T follicular helper cell (primary cell): ENCODE measurements around the gene OSMR.

ENCODE experiments used
- DNase-seq: peaks from one replicate; pipeline ENCODE4 v3.0.0-alpha.2; 2020; ENCODE audit warnings: low read depth

The OSMR gene

DNA sequence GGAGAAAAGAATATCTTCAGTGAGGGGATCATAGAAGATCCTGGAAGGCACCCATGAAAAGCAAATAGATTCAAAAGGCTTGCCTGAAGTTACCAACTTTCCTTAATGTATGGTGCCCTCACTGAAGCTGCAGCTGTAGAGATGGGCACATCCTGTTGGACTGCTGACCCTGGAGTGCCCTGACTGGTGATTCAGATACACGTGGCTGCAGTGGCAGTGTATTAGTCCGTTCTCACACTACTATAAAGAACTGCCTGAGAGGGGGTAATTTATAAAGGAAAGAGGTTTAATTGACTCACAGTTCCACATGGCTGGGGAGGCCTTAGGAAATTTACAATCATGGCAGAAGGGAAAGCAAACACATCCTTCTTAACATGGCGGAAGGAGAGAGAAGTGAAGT is 80.3 kb downstream of the OSMR start:
- no peak for DNase-seq

GRCh38 chr5:38927470-38927869 is 81.7 kb downstream of the OSMR start:
- no peak for DNase-seq

DNA sequence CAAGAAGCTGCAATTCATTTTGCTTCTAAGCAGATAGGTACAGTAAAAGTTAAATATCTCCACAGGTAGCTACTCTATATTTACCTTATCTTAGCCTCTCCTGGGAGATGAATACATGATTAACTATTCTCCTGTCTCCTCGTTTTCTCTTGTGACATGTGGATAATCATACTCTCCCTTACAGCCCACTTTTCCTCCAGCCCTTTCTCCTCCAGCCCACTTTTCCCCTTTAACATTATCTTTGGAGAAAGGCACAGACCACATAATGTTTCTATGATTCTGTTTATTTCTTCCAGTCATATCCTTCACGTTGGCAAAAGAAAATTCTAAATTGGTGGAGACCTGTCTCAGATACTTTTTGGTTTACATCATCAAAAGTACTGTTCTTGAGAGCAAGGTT is 84.0 kb downstream of the OSMR start:
- no peak for DNase-seq

DNA sequence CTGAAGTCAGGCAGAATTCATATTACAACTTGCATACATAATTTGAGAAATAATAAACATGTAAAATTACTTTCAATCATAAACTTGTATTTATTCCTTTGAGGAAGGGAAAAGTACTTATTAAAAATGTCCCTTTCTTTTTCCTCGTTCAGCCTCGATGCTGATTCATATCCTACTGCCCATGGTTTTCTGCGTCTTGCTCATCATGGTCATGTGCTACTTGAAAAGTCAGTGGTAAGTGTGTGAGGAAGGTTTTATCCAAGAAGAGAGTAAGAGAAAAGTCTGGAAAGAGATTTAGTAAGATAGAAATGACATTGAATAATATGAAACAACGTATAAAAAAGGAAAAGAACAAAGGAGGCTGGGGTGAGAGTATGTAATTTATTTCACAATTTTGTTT is 85.9 kb downstream of the OSMR start:
- no peak for DNase-seq

- DNase-seq: no peak
Observed at GRCh38 chr5:38932854-38933408, 87.1 kb downstream of the OSMR start.

GRCh38 chr5:38935437-38935836 is 89.6 kb downstream of the OSMR start:
- DNase-seq: no peak

DNA sequence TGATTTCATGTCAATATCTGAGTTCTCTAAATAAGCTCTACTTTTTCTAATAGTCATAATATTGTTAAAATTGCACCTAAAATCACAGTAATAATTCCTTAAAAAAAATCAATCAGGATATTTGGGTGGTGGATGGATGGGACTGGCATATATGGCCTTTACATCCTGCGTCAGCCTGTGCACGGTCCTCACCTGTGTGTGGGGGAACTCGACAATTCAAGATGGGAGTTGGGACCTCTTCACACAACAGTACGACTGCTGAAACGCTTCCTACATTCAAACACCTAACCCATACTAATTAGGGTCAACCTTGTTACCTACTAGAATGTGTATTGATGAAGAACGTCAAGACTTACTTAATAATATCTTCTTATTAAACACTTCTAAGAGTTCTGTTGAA is 90.5 kb downstream of the OSMR start:
- DNase-seq: no peak

- DNase-seq: no peak
Observed at GRCh38 chr5:38938424-38938823, 92.6 kb downstream of the OSMR start.

- no peak for DNase-seq
Observed at GRCh38 chr5:38938973-38939372, 93.2 kb downstream of the OSMR start.

DNA sequence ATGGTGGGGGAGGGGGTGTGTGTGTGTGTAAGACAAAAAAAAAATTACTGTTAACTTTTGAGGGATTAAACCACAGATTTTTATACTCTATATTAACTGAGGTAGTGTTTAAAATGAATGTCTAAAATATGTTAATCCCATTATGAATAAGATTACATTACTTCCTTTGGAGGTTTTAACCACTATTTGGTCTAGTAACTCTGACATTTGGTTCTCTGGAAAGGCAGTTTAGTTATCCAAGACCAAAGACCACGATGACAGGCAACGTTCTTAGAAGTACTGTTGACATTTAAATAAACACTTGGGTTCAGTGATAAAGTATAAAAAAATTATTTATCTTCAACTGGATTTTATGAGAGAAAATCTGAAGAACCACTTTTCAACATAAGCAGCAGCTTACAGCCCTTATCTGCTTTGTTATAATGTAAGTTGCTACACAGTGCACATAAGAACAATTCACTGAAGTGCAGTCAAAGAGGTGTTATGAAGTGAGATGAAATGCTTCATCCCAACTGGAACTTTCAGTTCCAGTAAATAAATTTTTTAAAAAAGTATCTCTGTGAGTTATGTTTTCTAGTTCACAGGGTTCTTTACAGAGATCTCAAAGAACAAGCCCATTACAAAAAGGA is 94.5 kb downstream of the OSMR start:
- no peak for DNase-seq

- no peak for DNase-seq
Observed at GRCh38 chr5:38941912-38942311, 96.1 kb downstream of the OSMR start.

- DNase-seq: no peak
Observed at GRCh38 chr5:38944282-38944681, 98.5 kb downstream of the OSMR start.

- DNase-seq: no peak
Observed at GRCh38 chr5:38948501-38948900, 102.7 kb downstream of the OSMR start.

GRCh38 chr5:38953426-38954012 is 107.7 kb downstream of the OSMR start:
- DNase-seq: no peak

DNA sequence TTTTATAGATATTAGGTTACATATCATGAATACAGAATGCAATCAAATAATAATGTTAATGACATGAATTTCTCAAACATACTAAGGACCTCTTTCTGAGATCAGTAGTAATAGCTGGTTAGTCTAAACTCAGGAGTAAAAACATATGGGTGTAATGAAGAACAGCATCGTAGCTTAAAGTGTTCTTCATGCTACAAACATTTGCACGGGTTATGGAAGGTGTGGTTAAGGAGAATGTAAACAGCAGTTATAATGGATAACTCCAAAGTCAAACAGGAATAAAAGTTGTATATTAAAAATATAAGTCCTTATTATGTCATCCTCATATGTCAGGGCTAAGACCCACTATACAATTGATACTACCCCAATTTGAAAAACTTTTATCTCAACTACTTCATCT is 115.9 kb downstream of the OSMR start:
- DNase-seq: no peak

DNA sequence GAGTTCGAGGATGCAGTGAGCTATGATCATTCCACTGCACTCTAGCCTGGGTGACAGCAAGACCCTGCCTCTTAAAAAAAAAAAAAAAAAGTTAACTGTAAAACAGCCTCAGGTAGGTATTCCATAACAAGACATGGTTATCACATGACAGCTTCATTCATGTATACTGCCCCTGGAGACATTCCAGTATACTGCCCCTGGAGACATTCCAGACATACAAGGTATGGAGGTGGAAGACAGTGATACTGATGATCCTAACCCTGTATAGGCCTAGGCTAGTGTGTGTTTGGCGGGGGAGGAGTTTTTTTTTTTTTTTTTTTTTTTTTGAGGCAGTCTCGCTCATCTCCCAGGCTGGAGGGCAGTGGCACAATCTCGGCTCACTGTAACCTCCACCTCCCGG is 122.9 kb downstream of the OSMR start:
- DNase-seq: no peak

- DNase-seq: no peak
Observed at GRCh38 chr5:38978036-38978435, 132.2 kb downstream of the OSMR start.

- no peak for DNase-seq
Observed at GRCh38 chr5:38979535-38979934, 133.7 kb downstream of the OSMR start.
